Naive thymus-derived CD4-positive, alpha-beta T cell (primary cell): ENCODE measurements around the gene MICAL3. TPM values are rescaled to one million over a fixed set of nuclear protein-coding genes. Genes with fewer than 3 reads are reported as not detected.
"Not testable (repeated sequence)": the region's sequence is repeated elsewhere in the genome, so short reads cannot be mapped to it uniquely, and the experiment has no call there.

ENCODE experiments used
- ATAC-seq: fragments of 150-1000 bp; cut with Tn5 transposase; 2 replicates; pipeline ENCODE4 v1.10.0; 2021; ENCODE audit warnings: mild to moderate bottlenecking, moderate library complexity
- CTCF ChIA-PET: fragments of 350-600 bp; sonication (Branson Sonifier 250); formaldehyde crosslinking; loops from one replicate; lab custom pipeline; 2021; ENCODE audit warnings: antibody characterized with exemption; lab: Charles Lee
- POLR2A ChIA-PET: fragments of 350-600 bp; sonication (Branson Sonifier 250); formaldehyde crosslinking; loops from one replicate; lab custom pipeline; 2021; ENCODE audit warnings: antibody characterized with exemption, inconsistent platforms; lab: Charles Lee
- DNase-seq, 9 donors: peaks; one replicate each; pipeline versions ENCODE4 v3.0.0 to v3.0.0-alpha.2; 2020 to 2022; ENCODE audit warnings: mixed read lengths in 1 of 9
- H3K27ac ChIP-seq: one replicate; pipeline ENCODE4 v1.7.0; 2013; ENCODE audit warnings: mild to moderate bottlenecking, low read depth, low read length, moderate library complexity
- H3K27me3 ChIP-seq, 2 donors: one replicate each; pipeline ENCODE4 v1.7.0; 2013; ENCODE audit warnings: low read length in 2 of 2, mild to moderate bottlenecking in 2 of 2, moderate library complexity in 2 of 2; ENCODE audit not compliant: control insufficient read depth in 2 of 2, insufficient read depth in 2 of 2
- H3K36me3 ChIP-seq, 3 experiments: 1 replicate in 2 of 3; 2 replicates in 1 of 3; pipeline ENCODE4 v1.7.0; 2013; ENCODE audit warnings: low read length in 3 of 3, mild to moderate bottlenecking in 3 of 3, moderate library complexity in 1 of 3; ENCODE audit not compliant: insufficient read depth in 3 of 3, control insufficient read depth in 2 of 3
- H3K4me1 ChIP-seq, 2 donors: one replicate each; pipeline ENCODE4 v1.7.0; 2013; ENCODE audit warnings: low read length in 2 of 2, mild to moderate bottlenecking in 2 of 2, moderate library complexity in 1 of 2; ENCODE audit not compliant: control insufficient read depth in 2 of 2, insufficient read depth in 2 of 2
- H3K4me3 ChIP-seq: 2 replicates; pipeline ENCODE4 v1.7.0; 2013; ENCODE audit warnings: mild to moderate bottlenecking, low read length
- H3K9me3 ChIP-seq, 3 experiments: 1 replicate in 2 of 3; 2 replicates in 1 of 3; pipeline ENCODE4 v1.7.0; 2013; ENCODE audit warnings: low read length in 3 of 3; ENCODE audit not compliant: control insufficient read depth in 2 of 3
- H3K27ac Mint-ChIP-seq, 9 donors: one replicate each; pipeline ENCODE4 v1.8.0; 2020 to 2022; ENCODE audit warnings: mixed read lengths in 9 of 9, mild to moderate bottlenecking in 8 of 9, moderate library complexity in 5 of 9, inconsistent platforms in 2 of 9
- H3K27me3 Mint-ChIP-seq, 5 donors: one replicate each; pipeline ENCODE4 v1.8.0; 2021 to 2022; ENCODE audit warnings: mixed read lengths in 5 of 5, mild to moderate bottlenecking in 1 of 5
- H3K36me3 Mint-ChIP-seq, 5 donors: one replicate each; pipeline ENCODE4 v1.8.0; 2020 to 2022; ENCODE audit warnings: mixed read lengths in 5 of 5, mild to moderate bottlenecking in 3 of 5, inconsistent platforms in 1 of 5
- H3K4me1 Mint-ChIP-seq, 7 donors: one replicate each; pipeline ENCODE4 v1.8.0; 2020 to 2022; ENCODE audit warnings: mixed read lengths in 7 of 7, mild to moderate bottlenecking in 3 of 7, inconsistent platforms in 1 of 7
- H3K4me3 Mint-ChIP-seq, 10 donors: one replicate each; pipeline ENCODE4 v1.8.0; 2020 to 2022; ENCODE audit warnings: mild to moderate bottlenecking in 10 of 10, mixed read lengths in 10 of 10, moderate library complexity in 6 of 10, inconsistent platforms in 2 of 10
- H3K9me3 Mint-ChIP-seq, 11 donors: one replicate each; pipeline ENCODE4 v1.8.0; 2020 to 2022; ENCODE audit warnings: mixed read lengths in 11 of 11, mild to moderate bottlenecking in 4 of 11, inconsistent platforms in 1 of 11, moderate library complexity in 1 of 11
- intact Hi-C, 2 donors: fragments of 100-400 bp; cut with micrococcal nuclease; formaldehyde crosslinking; loops; one replicate each; pipeline ENCODE4 v1.15.1; 2023
- polyA plus RNA-seq, 2 donors: library from polyadenylated mRNA; unstranded; fragments of 300-500 nt; fragmentation: Illumina TruSeq; gene quantifications; one replicate each; pipeline ENCODE4 v1.2.3, GENCODE V29; 2021
- total RNA-seq, 6 experiments: library from RNA in 5 of 6; stranded (reverse) in 5 of 6; gene quantifications; 1 replicate in 5 of 6; 2 replicates in 1 of 6; pipeline ENCODE4 v1.2.3 and lab custom pipeline; 2021 to 2026

The MICAL3 gene
- total and polyA plus RNA-seq, 7 experiments from 2014 or later = 0.28 to 43.9 (median 11.4) TPM

GRCh38 chr22:17988800-17989513 lies 35.4 kb downstream of the MICAL3 start:
- H3K4me1 ChIP-seq = no peaks in the 10 kb centered on the region

GRCh38 chr22:17985606-17986005 lies 38.8 kb downstream of the MICAL3 start:
- Mint-ChIP-seq H3K36me3 (no peaks in the 10 kb centered on the region), H3K27ac (peak overlapping the region in 4 of 9 donors; percentile 8 to 57 (median 32)), H3K9me3 (peaks cover 0 to 1% (median 0%) of the 10 kb centered on the region in 11 donors), H3K4me3 (no peak overlapping the region), H3K27me3 (no peaks in the 10 kb centered on the region), H3K4me1 (peaks cover 10 to 38% (median 18%) of the 10 kb centered on the region in 7 donors)
- peaks cover 0 to 8% of the 10 kb centered on the region in 2 donors for H3K4me1 ChIP-seq
- DNase-seq (no peak), ATAC-seq (no peak)
- H3K27me3 ChIP-seq = no peaks in the 10 kb centered on the region
- ChIA-PET CTCF (no interaction called here), POLR2A (no interaction called here)
- no peak overlapping the region for H3K4me3 ChIP-seq
- no peaks in the 10 kb centered on the region for H3K36me3 ChIP-seq
- no peak overlapping the region for H3K27ac ChIP-seq
- H3K9me3 ChIP-seq = no peaks in the 10 kb centered on the region
- intact Hi-C loops = no loop called here

More at GRCh38 chr22:17988800-17989513, 35.4 kb downstream of the MICAL3 start:
- H3K27me3 ChIP-seq = no peaks in the 10 kb centered on the region
- ATAC-seq (no peak), DNase-seq (no peak)
- H3K27ac ChIP-seq = no peak overlapping the region
- H3K4me1 Mint-ChIP-seq = peaks cover 0 to 21% (median 11%) of the 10 kb centered on the region in 7 donors
- no peaks in the 10 kb centered on the region for H3K36me3 Mint-ChIP-seq
- peaks cover 0 to 1% (median 0%) of the 10 kb centered on the region in 11 donors for H3K9me3 Mint-ChIP-seq
- H3K27ac Mint-ChIP-seq = peak overlapping the region in 3 of 9 donors; percentile 37 to 71 (median 55)
- peaks cover 0 to 2% (median 0%) of the 10 kb centered on the region in 5 donors for H3K27me3 Mint-ChIP-seq
- no peak overlapping the region for H3K4me3 Mint-ChIP-seq
- H3K9me3 ChIP-seq = no peaks in the 10 kb centered on the region
- ChIA-PET CTCF (interaction anchor here (0.6 kb wide), 1 partner anchor 220 kb away, joined by 5 read pairs; no protein-coding TSS in a partner anchor), POLR2A (no interaction called here)
- H3K4me3 ChIP-seq = no peak overlapping the region
- intact Hi-C loops = no loop called here
- H3K36me3 ChIP-seq = no peaks in the 10 kb centered on the region

- CTCF ChIA-PET, H3K9me3 Mint-ChIP-seq, H3K27ac ChIP-seq, H3K4me3 ChIP-seq, H3K27me3 ChIP-seq, H3K36me3 Mint-ChIP-seq, H3K27me3 Mint-ChIP-seq, POLR2A ChIA-PET, H3K9me3 ChIP-seq, H3K36me3 ChIP-seq, DNase-seq, ATAC-seq, H3K4me3 Mint-ChIP-seq, intact Hi-C loops: not testable (repeated sequence)
- Mint-ChIP-seq H3K27ac (peak overlapping the region in 4 of 9 donors; percentile 8 to 57 (median 32)), H3K4me1 (peaks cover 14 to 43% (median 24%) of the 10 kb centered on the region in 7 donors)
- peaks cover 4 to 10% of the 10 kb centered on the region in 2 donors for H3K4me1 ChIP-seq
These were observed 39.3 kb downstream of the MICAL3 start for GRCh38 chr22:17985071-17985470.

- H3K4me3 ChIP-seq = no peak overlapping the region
- Mint-ChIP-seq H3K4me1 (peaks cover 14 to 41% (median 25%) of the 10 kb centered on the region in 7 donors), H3K9me3 (peaks cover 0 to 1% (median 0%) of the 10 kb centered on the region in 11 donors), H3K4me3 (no peak overlapping the region), H3K27me3 (no peaks in the 10 kb centered on the region), H3K27ac (peak overlapping the region in 4 of 9 donors; percentile 28 to 75 (median 48)), H3K36me3 (no peaks in the 10 kb centered on the region)
- DNase-seq (no peak), ATAC-seq (no peak)
- H3K27me3 ChIP-seq = no peaks in the 10 kb centered on the region
- H3K36me3 ChIP-seq = no peaks in the 10 kb centered on the region
- no peaks in the 10 kb centered on the region for H3K9me3 ChIP-seq
- CTCF ChIA-PET = no interaction called here
- POLR2A ChIA-PET = interaction anchor here (0.6 kb wide), 1 partner anchor 12 kb away, joined by 3 read pairs; no protein-coding TSS in a partner anchor
- no peak overlapping the region for H3K27ac ChIP-seq
- peaks cover 10 to 16% of the 10 kb centered on the region in 2 donors for H3K4me1 ChIP-seq
- intact Hi-C loops = no loop called here
These were observed 40.2 kb downstream of the MICAL3 start for GRCh38 chr22:17984114-17984513.

GRCh38 chr22:17982572-17983141 lies 41.7 kb downstream of the MICAL3 start:
- CTCF ChIA-PET = no interaction called here
- H3K4me1 Mint-ChIP-seq = peaks cover 11 to 37% (median 25%) of the 10 kb centered on the region in 7 donors
- Histone ChIP-seq H3K9me3 (no peaks in the 10 kb centered on the region), H3K4me3 (no peak overlapping the region), H3K27ac (no peak overlapping the region), H3K27me3 (no peaks in the 10 kb centered on the region), H3K4me1 (peaks cover 10 to 16% of the 10 kb centered on the region in 2 donors), H3K36me3 (no peaks in the 10 kb centered on the region)
- no peaks in the 10 kb centered on the region for H3K27me3 Mint-ChIP-seq
- intact Hi-C loops = no loop called here
- no peak overlapping the region for H3K4me3 Mint-ChIP-seq
- H3K36me3 Mint-ChIP-seq = peaks cover 0 to 4% (median 0%) of the 10 kb centered on the region in 5 donors
- DNase-seq = no peak
- H3K27ac Mint-ChIP-seq = peak overlapping the region in 5 of 9 donors; percentile 10 to 75 (median 26)
- H3K9me3 Mint-ChIP-seq = peaks cover 0 to 1% (median 0%) of the 10 kb centered on the region in 11 donors
- ATAC-seq = no peak
- POLR2A ChIA-PET = no interaction called here

- H3K36me3 Mint-ChIP-seq = peaks cover 0 to 7% (median 0%) of the 10 kb centered on the region in 5 donors
- H3K9me3 ChIP-seq = no peaks in the 10 kb centered on the region
- no peaks in the 10 kb centered on the region for H3K36me3 ChIP-seq
- no peak overlapping the region for H3K27ac ChIP-seq
- CTCF ChIA-PET = no interaction called here
- peaks cover 0 to 1% (median 0%) of the 10 kb centered on the region in 11 donors for H3K9me3 Mint-ChIP-seq
- peaks cover 10 to 16% of the 10 kb centered on the region in 2 donors for H3K4me1 ChIP-seq
- H3K27me3 Mint-ChIP-seq = peaks cover 0 to 4% (median 0%) of the 10 kb centered on the region in 5 donors
- DNase-seq (no peak), ATAC-seq (no peak)
- no peak overlapping the region for H3K4me3 ChIP-seq
- H3K4me3 Mint-ChIP-seq = peak overlapping the region in 5 of 10 donors; percentile 40 to 87 (median 61)
- peak overlapping the region in 5 of 9 donors; percentile 9 to 93 (median 43) for H3K27ac Mint-ChIP-seq
- intact Hi-C loops = loop anchor here in 1 of 2 donors (2.0 kb wide), 1 partner anchor 19 kb away; no protein-coding TSS in a partner anchor
- POLR2A ChIA-PET = no interaction called here
- H3K4me1 Mint-ChIP-seq = peaks cover 11 to 37% (median 25%) of the 10 kb centered on the region in 7 donors
- no peaks in the 10 kb centered on the region for H3K27me3 ChIP-seq
These were observed 42.9 kb downstream of the MICAL3 start for GRCh38 chr22:17981497-17981896.
